Breast epithelium (tissue), 4 donors: ENCODE results near the gene CDH6. TPM values are rescaled to one million over a fixed set of nuclear protein-coding genes. Genes with fewer than 3 reads are reported as not detected.
A peak's percentile ranks its signal among the peaks of the same experiment; 100 is the strongest.

ENCODE experiments used
- DNase-seq, 2 donors: peaks; one replicate each; pipeline ENCODE4 v3.0.0-alpha.2; 2019; ENCODE audit warnings: low spot score in 2 of 2
- H3K27ac ChIP-seq, 2 donors: fragments of 200-600 bp; sonication (generic) in 1 of 2; one replicate each; pipeline ENCODE4 v1.5.1; 2016 to 2019; ENCODE audit warnings: mild to moderate bottlenecking in 1 of 2
- H3K27me3 ChIP-seq, 2 donors: fragments of 200-600 bp; sonication (generic) in 1 of 2; one replicate each; pipeline versions ENCODE4 v1.5.1 to v1.6.0; 2017 to 2019; ENCODE audit warnings: control low read depth in 1 of 2, mild to moderate bottlenecking in 1 of 2
- H3K36me3 ChIP-seq: fragments of 200-600 bp; one replicate; pipeline ENCODE4 v1.5.1; 2019
- H3K4me1 ChIP-seq, 2 donors: fragments of 200-600 bp; sonication (generic); one replicate each; pipeline ENCODE4 v1.5.1; 2016 to 2019; ENCODE audit warnings: control low read depth in 1 of 2
- H3K4me3 ChIP-seq, 3 donors: fragments of 200-600 bp; sonication (generic); 1 replicate in 2 of 3; 2 replicates in 1 of 3; pipeline ENCODE4 v1.5.1; 2016 to 2019; ENCODE audit warnings: mild to moderate bottlenecking in 3 of 3, moderate library complexity in 2 of 3
- H3K9me3 ChIP-seq, 2 donors: fragments of 200-600 bp; sonication (generic) in 1 of 2; one replicate each; pipeline ENCODE4 v1.5.1; 2016 to 2019; ENCODE audit warnings: control low read depth in 1 of 2
- POLR2A ChIP-seq: fragments of 450-650 bp; IDR thresholded peaks from one replicate; pipeline ENCODE4 v1.6.1; 2016; ENCODE audit warnings: antibody characterized with exemption, mild to moderate bottlenecking, moderate library complexity
- POLR2AphosphoS5 ChIP-seq, 3 donors: sonication (generic); formaldehyde crosslinking; IDR thresholded peaks; one replicate each; pipeline ENCODE4 v1.6.1; 2017; ENCODE audit warnings: antibody characterized with exemption in 3 of 3
- intact Hi-C: fragments of 100-400 bp; cut with DNase I; formaldehyde crosslinking; loops from one replicate; pipeline ENCODE4 v1.15.1; 2023; ENCODE audit warnings: low total_unique reads
- total RNA-seq, 3 donors: library from RNA; depleted of rRNA; stranded (reverse); fragments of >200 nt; gene quantifications; one replicate each; pipeline ENCODE4 v1.1.0, GENCODE V29; 2016
- TF ChIP-seq, protein P1 (sequence below), 3 donors: fragments of 450-650 bp; IDR thresholded peaks; one replicate each; pipeline ENCODE4 v1.5.1; 2016 to 2017; ENCODE audit warnings: antibody characterized with exemption in 3 of 3, mild to moderate bottlenecking in 3 of 3, moderate library complexity in 3 of 3

Gene CDH6
- total RNA-seq, 3 donors from 2014 or later: 1.4 to 4.8 (median 3.9) TPM

DNA sequence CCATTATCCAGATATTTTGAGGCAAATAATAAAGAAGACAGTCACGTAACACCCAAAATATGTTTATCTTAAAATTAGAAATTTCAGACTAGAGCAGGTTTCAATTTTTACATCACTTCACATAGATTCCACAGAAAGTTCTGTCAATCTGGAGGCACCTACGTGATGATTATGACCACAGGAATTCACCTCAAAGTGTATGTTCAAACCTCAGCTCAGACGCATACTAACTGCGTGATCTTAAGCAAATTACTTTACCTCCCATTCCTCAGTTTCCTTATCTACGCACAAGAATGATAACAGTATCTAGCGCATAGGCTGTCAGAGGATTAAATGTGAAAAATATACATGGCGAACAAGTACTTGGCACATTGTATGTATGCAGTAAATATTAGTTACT is 5.9 kb upstream of the CDH6 start:
- Histone ChIP-seq H3K9me3 (no peaks in the 10 kb centered on the region), H3K27ac (no peak overlapping the region), H3K4me1 (no peaks in the 10 kb centered on the region), H3K27me3 (peaks cover 0 to 6% of the 10 kb centered on the region in 2 donors), H3K4me3 (no peak overlapping the region), H3K36me3 (no peaks in the 10 kb centered on the region)
- TF ChIP-seq POLR2A: no peak
- TF ChIP-seq, protein P1, sequence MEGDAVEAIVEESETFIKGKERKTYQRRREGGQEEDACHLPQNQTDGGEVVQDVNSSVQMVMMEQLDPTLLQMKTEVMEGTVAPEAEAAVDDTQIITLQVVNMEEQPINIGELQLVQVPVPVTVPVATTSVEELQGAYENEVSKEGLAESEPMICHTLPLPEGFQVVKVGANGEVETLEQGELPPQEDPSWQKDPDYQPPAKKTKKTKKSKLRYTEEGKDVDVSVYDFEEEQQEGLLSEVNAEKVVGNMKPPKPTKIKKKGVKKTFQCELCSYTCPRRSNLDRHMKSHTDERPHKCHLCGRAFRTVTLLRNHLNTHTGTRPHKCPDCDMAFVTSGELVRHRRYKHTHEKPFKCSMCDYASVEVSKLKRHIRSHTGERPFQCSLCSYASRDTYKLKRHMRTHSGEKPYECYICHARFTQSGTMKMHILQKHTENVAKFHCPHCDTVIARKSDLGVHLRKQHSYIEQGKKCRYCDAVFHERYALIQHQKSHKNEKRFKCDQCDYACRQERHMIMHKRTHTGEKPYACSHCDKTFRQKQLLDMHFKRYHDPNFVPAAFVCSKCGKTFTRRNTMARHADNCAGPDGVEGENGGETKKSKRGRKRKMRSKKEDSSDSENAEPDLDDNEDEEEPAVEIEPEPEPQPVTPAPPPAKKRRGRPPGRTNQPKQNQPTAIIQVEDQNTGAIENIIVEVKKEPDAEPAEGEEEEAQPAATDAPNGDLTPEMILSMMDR (IDR thresholded peaks at IDR 0.05): no peak
- no peak for TF ChIP-seq POLR2AphosphoS5 (IDR thresholded peaks at IDR 0.05)
- no peak for DNase-seq
- intact Hi-C loops: loop anchor here (1.0 kb wide), 1 partner anchor 13 kb away; no protein-coding TSS in a partner anchor

- intact Hi-C loops: no loop called here
- no peak overlapping the region for H3K27ac ChIP-seq
- H3K4me3 ChIP-seq: no peak overlapping the region
- TF ChIP-seq, protein P1 (IDR thresholded peaks at IDR 0.05): no peak
- TF ChIP-seq POLR2A: no peak
- no peak for TF ChIP-seq POLR2AphosphoS5 (IDR thresholded peaks at IDR 0.05)
- H3K27me3 ChIP-seq: peaks cover 0 to 48% of the 10 kb centered on the region in 2 donors
- H3K36me3 ChIP-seq: no peaks in the 10 kb centered on the region
- H3K4me1 ChIP-seq: no peaks in the 10 kb centered on the region
- H3K9me3 ChIP-seq: no peaks in the 10 kb centered on the region
- DNase-seq: no peak
These were observed 1.0 kb upstream of the CDH6 start for GRCh38 chr5:31192442-31192841.

GRCh38 chr5:31193116-31193515 is 370 bp upstream of the CDH6 start:
- intact Hi-C loops: no loop called here
- H3K4me3 ChIP-seq: peak overlapping the region in 2 of 3 donors; percentile 42 to 43
- no peaks in the 10 kb centered on the region for H3K9me3 ChIP-seq
- no peaks in the 10 kb centered on the region for H3K4me1 ChIP-seq
- TF ChIP-seq, protein P1 (IDR thresholded peaks at IDR 0.05): no peak
- TF ChIP-seq POLR2AphosphoS5 (IDR thresholded peaks at IDR 0.05): no peak
- TF ChIP-seq POLR2A: no peak
- DNase-seq: no peak
- no peaks in the 10 kb centered on the region for H3K36me3 ChIP-seq
- peaks cover 0 to 50% of the 10 kb centered on the region in 2 donors for H3K27me3 ChIP-seq
- no peak overlapping the region for H3K27ac ChIP-seq

GRCh38 chr5:31194468-31194813 is 955 bp downstream of the CDH6 start:
- Histone ChIP-seq H3K27ac (no peak overlapping the region), H3K9me3 (no peaks in the 10 kb centered on the region), H3K27me3 (peaks cover 0 to 54% of the 10 kb centered on the region in 2 donors), H3K4me1 (no peaks in the 10 kb centered on the region), H3K4me3 (peak overlapping the region; percentile 42 to 64 (median 43)), H3K36me3 (no peaks in the 10 kb centered on the region)
- intact Hi-C loops: no loop called here
- TF ChIP-seq POLR2AphosphoS5 (IDR thresholded peaks at IDR 0.05): no peak
- TF ChIP-seq, protein P1 (IDR thresholded peaks at IDR 0.05): no peak
- TF ChIP-seq POLR2A: no peak
- no peak for DNase-seq

- no peak overlapping the region for H3K27ac ChIP-seq
These were observed 1.5 kb downstream of the CDH6 start for GRCh38 chr5:31194892-31195555.

More at GRCh38 chr5:31194892-31195555, 1.5 kb downstream of the CDH6 start:
- no peaks in the 10 kb centered on the region for H3K9me3 ChIP-seq
- H3K36me3 ChIP-seq: no peaks in the 10 kb centered on the region
- DNase-seq: no peak
- peaks cover 0 to 54% of the 10 kb centered on the region in 2 donors for H3K27me3 ChIP-seq
- TF ChIP-seq POLR2AphosphoS5 (IDR thresholded peaks at IDR 0.05) (no peak), POLR2A (no peak)
- TF ChIP-seq, protein P1 (IDR thresholded peaks at IDR 0.05): no peak
- peak overlapping the region; percentile 42 to 64 (median 43) for H3K4me3 ChIP-seq
- H3K4me1 ChIP-seq: no peaks in the 10 kb centered on the region
- intact Hi-C loops: no loop called here
